HCT116 (cell line): ENCODE measurements around the gene LAMA4. TPM values are rescaled to one million over a fixed set of nuclear protein-coding genes. Genes with fewer than 3 reads are reported as not detected.

Source experiments
- ATAC-seq: fragments of 200-7000 bp; cut with Tn5 transposase; 2 replicates; pipeline ENCODE4 v1.9.1; 2020; ENCODE audit warnings: mild to moderate bottlenecking, moderate library complexity
- BruUV-seq: library from RNA; stranded (reverse); fragments of 400-500 nt; replicated peaks from 2 replicates; lab custom pipeline; 2021; lab: Mats Ljungman, UMichigan
- CTCF ChIA-PET: fragments of 300-600 bp; sonication (Branson Sonifier 250); formaldehyde crosslinking; loops from one replicate; lab custom pipeline; 2021; ENCODE audit warnings: antibody characterized with exemption; lab: Charles Lee
- POLR2A ChIA-PET: fragments of 300-600, 350-600 bp; sonication (Branson Sonifier 250); formaldehyde crosslinking; loops from one replicate; lab custom pipeline; 2021; ENCODE audit warnings: antibody characterized with exemption; lab: Charles Lee
- RAD21 ChIA-PET, 2 experiments: fragments of 300-600 bp; sonication (Branson Sonifier 250); formaldehyde crosslinking; loops; one replicate each; lab custom pipeline; 2023; ENCODE audit warnings: low total read pairs in 2 of 2; ENCODE audit not compliant: uncharacterized antibody in 2 of 2, unreplicated experiment in 2 of 2, low non-redundant PET in 1 of 2; lab: Charles Lee
- DNase-seq: peaks from one replicate; pipeline ENCODE4 v3.0.0-alpha.2; 2010; ENCODE audit warnings: low read depth, low spot score
- H2AFZ ChIP-seq: fragments of 200-600 bp; shearing (Covaris generic), sonication (generic); 2 replicates; pipeline ENCODE4 v1.6.1; 2017; ENCODE audit warnings: low read depth, mixed run types, mixed read lengths, antibody characterized with exemption, low read length; ENCODE audit not compliant: poor library complexity, severe bottlenecking
- H3K27ac ChIP-seq: 2 replicates; pipeline ENCODE4 v1.5.1; 2012; ENCODE audit warnings: low read depth, low read length
- H3K27me3 ChIP-seq: fragments of 200-600 bp; sonication (generic); 2 replicates; pipeline ENCODE4 v1.6.1; 2016; ENCODE audit warnings: mixed run types, low read length, mixed read lengths; ENCODE audit not compliant: insufficient read depth
- H3K36me3 ChIP-seq, 2 experiments: fragments of 200-500 bp in 1 of 2; fragments of 200-600 bp in 1 of 2; sonication (Bioruptor generic) in 1 of 2; sonication (generic) in 1 of 2; 2 replicates each; pipeline versions ENCODE4 v1.5.1 to v1.6.1; 2014 to 2016; ENCODE audit warnings: low read length in 2 of 2, inconsistent platforms in 1 of 2, mixed read lengths in 1 of 2, mixed run types in 1 of 2; ENCODE audit not compliant: insufficient read depth in 2 of 2, control insufficient read depth in 1 of 2
- H3K4me1 ChIP-seq, 2 experiments: fragments of 200-600 bp in 1 of 2; sonication (generic) in 1 of 2; 2 replicates each; pipeline versions ENCODE4 v1.5.1 to v1.6.1; 2012 to 2017; ENCODE audit warnings: low read length in 2 of 2, inconsistent platforms in 1 of 2, mild to moderate bottlenecking in 1 of 2, mixed read lengths in 1 of 2, mixed run types in 1 of 2, moderate library complexity in 1 of 2; ENCODE audit not compliant: insufficient read depth in 2 of 2, control insufficient read depth in 1 of 2
- H3K4me2 ChIP-seq: fragments of 200-600 bp; sonication (generic); 2 replicates; pipeline ENCODE4 v1.6.1; 2017; ENCODE audit warnings: mixed run types, low read length, mixed read lengths
- H3K4me3 ChIP-seq, 2 experiments: fragments of 200-600 bp in 1 of 2; sonication (generic) in 1 of 2; replicated peaks in 1 of 2; 2 replicates each; pipeline ENCODE4 v1.5.1; 2011 to 2016; ENCODE audit warnings: low read length in 2 of 2, control low read depth in 1 of 2, low read depth in 1 of 2, mild to moderate bottlenecking in 1 of 2, mixed read lengths in 1 of 2, mixed run types in 1 of 2
- H3K79me2 ChIP-seq: fragments of 200-600 bp; sonication (generic); 2 replicates; pipeline ENCODE4 v1.6.1; 2017; ENCODE audit warnings: mild to moderate bottlenecking, mixed run types, low read length, moderate library complexity, mixed read lengths; ENCODE audit not compliant: insufficient read depth
- H3K9ac ChIP-seq: fragments of 200-600 bp; sonication (generic); 2 replicates; pipeline ENCODE4 v1.6.1; 2016; ENCODE audit warnings: low read length, mixed read lengths
- H3K9me2 ChIP-seq: fragments of 200-600 bp; sonication (generic), shearing (Covaris generic); 2 replicates; pipeline ENCODE4 v1.6.1; 2017; ENCODE audit warnings: mixed run types, mild to moderate bottlenecking, moderate library complexity; ENCODE audit not compliant: insufficient read depth
- H3K9me3 ChIP-seq, 2 experiments: fragments of 200-500 bp in 1 of 2; fragments of 200-600 bp in 1 of 2; sonication (Bioruptor generic) in 1 of 2; sonication (generic) in 1 of 2; 2 replicates each; pipeline ENCODE4 v1.6.1; 2014 to 2017; ENCODE audit warnings: low read length in 2 of 2, mixed read lengths in 2 of 2, inconsistent platforms in 1 of 2, low read depth in 1 of 2, mild to moderate bottlenecking in 1 of 2, mixed run types in 1 of 2, moderate library complexity in 1 of 2; ENCODE audit not compliant: control insufficient read depth in 1 of 2, insufficient read depth in 1 of 2
- H4K20me1 ChIP-seq: fragments of 200-600 bp; sonication (generic), shearing (Covaris generic); 2 replicates; pipeline ENCODE4 v1.6.1; 2017; ENCODE audit warnings: mixed run types, mild to moderate bottlenecking, moderate library complexity; ENCODE audit not compliant: insufficient read depth
- CTCF ChIP-seq, 3 experiments: fragments of 200-600 bp in 1 of 3; sonication (generic) in 1 of 3; IDR thresholded peaks in 2 of 3; conservative IDR thresholded peaks in 1 of 3; 2 replicates each; pipeline ENCODE4 v1.5.1; 2012 to 2017; ENCODE audit warnings: low read depth in 2 of 3, low read length in 2 of 3, antibody characterized with exemption in 1 of 3, borderline replicate concordance in 1 of 3, control low read depth in 1 of 3, mild to moderate bottlenecking in 1 of 3, mixed read lengths in 1 of 3, mixed run types in 1 of 3, moderate library complexity in 1 of 3; ENCODE audit not compliant: insufficient read depth in 1 of 3
- EGR1 ChIP-seq: IDR thresholded peaks from 2 replicates; pipeline ENCODE4 v1.6.1; 2012; ENCODE audit warnings: low read depth
- ELF1 ChIP-seq: IDR thresholded peaks from 2 replicates; pipeline ENCODE4 v1.6.1; 2012; ENCODE audit warnings: low read depth, borderline replicate concordance
- EZH2 ChIP-seq: fragments of 200-600 bp; sonication (generic); IDR thresholded peaks from 2 replicates; pipeline ENCODE4 v1.6.1; 2017; ENCODE audit warnings: antibody characterized with exemption, mixed run types
- FOSL1 ChIP-seq: IDR thresholded peaks from 2 replicates; pipeline ENCODE4 v1.6.1; 2012; ENCODE audit warnings: low read depth
- POLR2AphosphoS5 ChIP-seq: IDR thresholded peaks from 2 replicates; pipeline ENCODE4 v1.6.1; 2011; ENCODE audit warnings: mild to moderate bottlenecking, low read depth, low read length, moderate library complexity
- SP1 ChIP-seq: IDR thresholded peaks from 2 replicates; pipeline ENCODE4 v1.6.1; 2012; ENCODE audit warnings: low read depth
- SRF ChIP-seq: IDR thresholded peaks from 2 replicates; pipeline ENCODE4 v1.6.1; 2012; ENCODE audit warnings: low read depth
- YY1 ChIP-seq: IDR thresholded peaks from 2 replicates; pipeline ENCODE4 v1.6.1; 2011; ENCODE audit warnings: low read length, low read depth, moderate library complexity, mild to moderate bottlenecking; ENCODE audit not compliant: insufficient replicate concordance; ENCODE audit errors: extremely low read depth
- ZFX ChIP-seq: fragments of 450-650 bp; IDR thresholded peaks from 2 replicates; pipeline ENCODE4 v1.6.1; 2017
- ZNF274 ChIP-seq: fragments of 200-500 bp; sonication (Bioruptor generic); IDR thresholded peaks from 2 replicates; pipeline ENCODE4 v1.6.1; 2014; ENCODE audit warnings: mild to moderate bottlenecking, low read depth, low read length, inconsistent platforms
- intact Hi-C: fragments of 100-400 bp; cut with micrococcal nuclease; formaldehyde crosslinking; loops from 2 replicates; pipeline ENCODE4 v1.10.0; 2022
- total RNA-seq: library from RNA; stranded (reverse); gene quantifications from one replicate; pipeline ENCODE4 v1.2.1, GENCODE V29; 2021; ENCODE audit not compliant: unreplicated experiment

Gene LAMA4
- total RNA-seq, 1 experiment from 2014 or later = 2.2 TPM

GRCh38 chr6:112113918-112114317, 140.4 kb downstream of the LAMA4 start:
- peaks cover 0 to 12% of the 10 kb centered on the region in 2 experiments; a peak in 2 of 4 replicates for H3K4me1 ChIP-seq

More at GRCh38 chr6:112113918-112114317, 140.4 kb downstream of the LAMA4 start:
- no peak overlapping the region for H3K4me3 ChIP-seq
- ChIA-PET CTCF (no interaction called here), RAD21 (no interaction called here), POLR2A (no interaction called here)
- no peak overlapping the region for H3K27ac ChIP-seq
- TF ChIP-seq FOSL1 = no peak
- no peak for TF ChIP-seq SP1
- no peak for TF ChIP-seq POLR2AphosphoS5
- no peak for TF ChIP-seq ZFX
- no peak for TF ChIP-seq YY1
- no peak for TF ChIP-seq ZNF274
- TF ChIP-seq ELF1 = no peak
- no peak for TF ChIP-seq CTCF (IDR thresholded peaks at IDR 0.05 in 2 of 3, conservative IDR thresholded peaks at IDR 0.05 in 1 of 3; ENCODE audit: borderline replicate concordance in 1 of 3, insufficient read depth in 1 of 3, low read depth in 2 of 3, low read length in 2 of 3)
- TF ChIP-seq EZH2 = no peak
- TF ChIP-seq SRF = no peak
- TF ChIP-seq EGR1 = no peak
- H3K9me3 ChIP-seq = no peaks in the 10 kb centered on the region
- DNase-seq = no peak
- no peaks in the 10 kb centered on the region for H3K79me2 ChIP-seq
- H3K4me2 ChIP-seq = no peak overlapping the region
- H3K36me3 ChIP-seq = no peaks in the 10 kb centered on the region
- no peak overlapping the region for H2AFZ ChIP-seq
- ATAC-seq = no peak
- no peak overlapping the region for H3K9ac ChIP-seq
- no TSS peak for BruUV-seq
- H3K27me3 ChIP-seq = no peaks in the 10 kb centered on the region
- intact Hi-C loops = no loop called here
- H3K9me2 ChIP-seq = no peaks in the 10 kb centered on the region
- H4K20me1 ChIP-seq = no peaks in the 10 kb centered on the region
